ENCODE measurements around the gene RETREG3. TPM values are rescaled to one million over a fixed set of nuclear protein-coding genes. Genes with fewer than 3 reads are reported as not detected.

Gene RETREG3
- total RNA-seq, 2 donors from 2014 or later, result 49.2 to 60.3 TPM

DNA sequence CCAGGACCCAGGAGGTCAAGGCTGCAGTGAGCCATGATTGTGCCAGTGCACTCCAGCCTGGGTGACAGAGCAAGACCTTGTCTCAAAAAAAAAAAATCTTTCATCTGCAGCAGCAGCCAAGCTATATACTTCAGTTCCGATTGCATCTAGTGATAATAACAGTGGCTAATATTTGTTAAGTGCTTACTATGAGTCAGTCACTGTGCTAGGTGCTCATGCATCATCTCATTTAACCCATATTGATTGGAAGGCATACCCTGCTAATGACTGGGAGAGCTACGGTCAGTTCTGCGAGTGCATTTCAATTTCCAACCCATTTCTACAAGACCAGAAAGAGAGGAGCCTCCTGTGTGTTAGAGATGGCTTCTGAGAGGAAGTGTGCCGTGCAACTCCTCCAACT, 42.2 kb upstream of the RETREG3 start:
- intact Hi-C loops (cut with DNase I), result no loop called here
- Histone ChIP-seq H3K9me3 (no peaks in the 10 kb centered on the region), H3K4me1 (no peaks in the 10 kb centered on the region), H3K27me3 (no peaks in the 10 kb centered on the region), H3K27ac (no peak overlapping the region), H3K9ac (ENCODE audit: low read depth in 2 of 2, low read length in 2 of 2) (no peak overlapping the region), H3K36me3 (no peaks in the 10 kb centered on the region), H3K4me3 (no peak overlapping the region)
- DNase-seq, result no peak
- TF ChIP-seq, protein P1, sequence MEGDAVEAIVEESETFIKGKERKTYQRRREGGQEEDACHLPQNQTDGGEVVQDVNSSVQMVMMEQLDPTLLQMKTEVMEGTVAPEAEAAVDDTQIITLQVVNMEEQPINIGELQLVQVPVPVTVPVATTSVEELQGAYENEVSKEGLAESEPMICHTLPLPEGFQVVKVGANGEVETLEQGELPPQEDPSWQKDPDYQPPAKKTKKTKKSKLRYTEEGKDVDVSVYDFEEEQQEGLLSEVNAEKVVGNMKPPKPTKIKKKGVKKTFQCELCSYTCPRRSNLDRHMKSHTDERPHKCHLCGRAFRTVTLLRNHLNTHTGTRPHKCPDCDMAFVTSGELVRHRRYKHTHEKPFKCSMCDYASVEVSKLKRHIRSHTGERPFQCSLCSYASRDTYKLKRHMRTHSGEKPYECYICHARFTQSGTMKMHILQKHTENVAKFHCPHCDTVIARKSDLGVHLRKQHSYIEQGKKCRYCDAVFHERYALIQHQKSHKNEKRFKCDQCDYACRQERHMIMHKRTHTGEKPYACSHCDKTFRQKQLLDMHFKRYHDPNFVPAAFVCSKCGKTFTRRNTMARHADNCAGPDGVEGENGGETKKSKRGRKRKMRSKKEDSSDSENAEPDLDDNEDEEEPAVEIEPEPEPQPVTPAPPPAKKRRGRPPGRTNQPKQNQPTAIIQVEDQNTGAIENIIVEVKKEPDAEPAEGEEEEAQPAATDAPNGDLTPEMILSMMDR (IDR thresholded peaks at IDR 0.05), result no peak

DNA sequence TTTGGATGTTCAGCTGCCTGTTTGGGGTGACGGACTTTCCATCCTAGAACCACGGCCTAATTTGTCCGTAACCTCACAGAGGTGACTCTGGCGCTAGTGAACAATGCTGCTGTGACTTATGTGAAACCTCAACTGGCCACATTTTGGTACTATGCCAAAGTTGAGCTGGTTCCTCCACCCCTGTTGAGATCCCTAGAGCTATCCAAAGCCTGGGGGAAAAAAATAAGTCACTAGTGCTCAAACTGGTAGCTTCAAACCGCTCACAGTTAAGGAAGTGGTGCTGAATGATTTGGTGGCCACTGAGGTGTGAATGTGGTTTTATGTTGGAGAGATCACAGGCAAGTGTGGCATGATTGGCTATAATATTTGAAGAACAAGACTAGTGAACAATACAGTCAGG, 38.6 kb upstream of the RETREG3 start:
- no peak overlapping the region for H3K4me3 ChIP-seq
- no peak overlapping the region for H3K9ac ChIP-seq (ENCODE audit: low read depth in 2 of 2, low read length in 2 of 2)
- H3K27ac ChIP-seq, result no peak overlapping the region
- no peaks in the 10 kb centered on the region for H3K27me3 ChIP-seq
- DNase-seq, result no peak
- no peaks in the 10 kb centered on the region for H3K4me1 ChIP-seq
- H3K36me3 ChIP-seq, result no peaks in the 10 kb centered on the region
- TF ChIP-seq, protein P1 (IDR thresholded peaks at IDR 0.05), result no peak
- no peaks in the 10 kb centered on the region for H3K9me3 ChIP-seq
- intact Hi-C loops (cut with DNase I), result no loop called here

DNA sequence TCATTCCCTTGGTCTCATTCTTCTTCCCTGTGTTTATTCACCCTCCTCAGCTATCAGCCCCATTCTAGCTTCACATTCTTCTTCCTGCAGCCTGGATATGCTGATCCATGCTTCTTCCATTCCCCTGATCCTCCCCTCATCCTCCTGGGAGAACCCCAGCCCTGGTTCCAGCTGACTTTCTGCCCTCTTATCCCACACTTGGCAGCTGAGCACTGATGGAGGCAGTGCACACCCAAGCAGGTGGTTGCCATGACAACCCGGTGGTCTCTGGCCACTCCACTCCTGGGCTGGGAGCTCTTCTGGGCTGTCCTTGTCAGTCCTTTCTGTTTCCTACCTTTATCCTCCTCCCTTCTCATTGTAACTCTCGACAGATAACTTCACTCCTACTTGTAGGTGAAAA, 33.2 kb upstream of the RETREG3 start:
- H3K4me1 ChIP-seq, result no peaks in the 10 kb centered on the region
- no peak for DNase-seq
- no peak overlapping the region for H3K9ac ChIP-seq (ENCODE audit: low read depth in 2 of 2, low read length in 2 of 2)
- no peaks in the 10 kb centered on the region for H3K36me3 ChIP-seq
- no peak overlapping the region for H3K27ac ChIP-seq
- TF ChIP-seq, protein P1 (IDR thresholded peaks at IDR 0.05), result no peak
- intact Hi-C loops (cut with DNase I), result no loop called here
- H3K4me3 ChIP-seq, result no peak overlapping the region
- no peaks in the 10 kb centered on the region for H3K27me3 ChIP-seq
- H3K9me3 ChIP-seq, result no peaks in the 10 kb centered on the region

DNA sequence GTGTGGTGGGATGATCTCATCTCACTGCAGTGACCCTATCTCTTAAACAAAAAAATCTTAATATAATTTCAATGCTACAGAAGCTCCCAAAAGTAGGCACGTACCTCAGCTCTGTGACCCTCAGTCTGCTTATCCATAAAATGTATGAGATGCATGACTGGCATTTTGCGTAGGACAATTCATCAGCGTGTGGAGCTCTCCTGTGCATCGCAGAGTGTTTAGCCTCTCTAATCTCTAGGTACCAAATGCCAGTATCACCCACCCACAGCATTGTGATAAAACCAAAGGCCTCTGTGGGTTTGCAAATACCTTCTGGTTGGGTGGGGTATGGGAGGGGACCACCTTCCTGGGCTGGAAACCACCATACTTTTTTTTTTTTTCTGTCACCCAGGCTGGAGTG, 30.9 kb upstream of the RETREG3 start:
- no peaks in the 10 kb centered on the region for H3K9me3 ChIP-seq
- H3K36me3 ChIP-seq, result no peaks in the 10 kb centered on the region
- H3K4me1 ChIP-seq, result no peaks in the 10 kb centered on the region
- H3K4me3 ChIP-seq, result no peak overlapping the region
- DNase-seq, result no peak
- TF ChIP-seq, protein P1 (IDR thresholded peaks at IDR 0.05), result no peak
- intact Hi-C loops (cut with DNase I), result no loop called here
- H3K27ac ChIP-seq, result no peak overlapping the region
- H3K9ac ChIP-seq (ENCODE audit: low read depth in 2 of 2, low read length in 2 of 2), result no peak overlapping the region
- no peaks in the 10 kb centered on the region for H3K27me3 ChIP-seq

DNA sequence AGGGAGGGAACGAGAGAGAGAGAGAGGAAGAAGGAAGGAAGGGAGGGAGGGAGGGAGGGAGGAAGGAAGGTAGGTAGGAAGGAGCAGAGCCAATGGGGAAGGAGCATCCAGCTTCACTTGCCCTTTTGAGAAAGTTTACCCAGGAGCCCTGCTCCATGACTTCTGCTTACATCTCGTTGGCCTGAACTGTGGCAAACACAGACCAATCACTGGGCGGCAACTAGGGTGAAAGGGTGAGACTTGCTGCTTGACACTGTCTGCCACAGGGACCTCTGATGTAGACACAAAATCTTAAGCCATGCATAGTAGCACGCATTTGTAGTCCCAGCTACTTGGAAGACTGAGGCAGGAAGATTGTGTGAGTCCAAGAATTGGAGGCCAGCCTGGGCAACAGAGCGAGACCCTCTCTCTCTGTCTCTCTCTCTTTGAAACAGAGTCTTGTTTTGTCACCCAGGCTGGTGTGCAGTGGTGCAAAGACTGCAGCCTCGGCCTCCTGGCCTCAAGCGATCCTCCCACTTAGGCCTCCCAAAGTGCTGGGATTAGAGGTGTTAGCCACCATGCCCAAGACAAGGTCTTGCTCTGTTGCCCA, 30.4 kb upstream of the RETREG3 start:
- Histone ChIP-seq H3K9ac (ENCODE audit: low read depth in 2 of 2, low read length in 2 of 2) (no peak overlapping the region), H3K4me3 (no peak overlapping the region), H3K36me3 (no peaks in the 10 kb centered on the region), H3K27me3 (no peaks in the 10 kb centered on the region), H3K4me1 (no peaks in the 10 kb centered on the region), H3K9me3 (no peaks in the 10 kb centered on the region), H3K27ac (no peak overlapping the region)
- intact Hi-C loops (cut with DNase I), result no loop called here
- TF ChIP-seq, protein P1 (IDR thresholded peaks at IDR 0.05), result no peak
- DNase-seq, result no peak
